H9 (cell line): Measurements from ENCODE around the gene AKAP17A. TPM values are rescaled to one million over a fixed set of nuclear protein-coding genes. Genes with fewer than 3 reads are reported as not detected.

Experiments used
- DNase-seq: peaks from one replicate; pipeline ENCODE4 v3.0.0-alpha.2; 2017
- H2AFZ ChIP-seq: one replicate; pipeline ENCODE4 v1.6.1; 2013; ENCODE audit warnings: mild to moderate bottlenecking, low read length, control low read depth, moderate library complexity
- H2AK5ac ChIP-seq: 2 replicates; pipeline ENCODE4 v1.6.1; 2013; ENCODE audit warnings: low read length, control low read depth, mixed read lengths; ENCODE audit not compliant: insufficient read length
- H2BK120ac ChIP-seq: one replicate; pipeline ENCODE4 v1.6.1; 2013; ENCODE audit warnings: low read depth, mild to moderate bottlenecking, low read length, control low read depth, inconsistent platforms; ENCODE audit not compliant: poor library complexity, severe bottlenecking
- H2BK12ac ChIP-seq: 2 replicates; pipeline ENCODE4 v1.6.1; 2013; ENCODE audit warnings: low read length, control low read depth, mixed read lengths, low read depth; ENCODE audit not compliant: insufficient read length
- H2BK15ac ChIP-seq: 2 replicates; pipeline ENCODE4 v1.6.1; 2013; ENCODE audit warnings: low read depth, low read length, control low read depth
- H2BK20ac ChIP-seq: one replicate; pipeline ENCODE4 v1.6.1; 2013; ENCODE audit warnings: low read depth, mild to moderate bottlenecking, low read length, control low read depth, inconsistent platforms; ENCODE audit not compliant: poor library complexity, severe bottlenecking
- H2BK5ac ChIP-seq: 2 replicates; pipeline ENCODE4 v1.6.1; 2013; ENCODE audit warnings: low read length, control low read depth, mixed read lengths; ENCODE audit not compliant: insufficient read length
- H3K14ac ChIP-seq: 2 replicates; pipeline ENCODE4 v1.6.1; 2013; ENCODE audit warnings: low read length, control low read depth; ENCODE audit not compliant: insufficient read depth
- H3K18ac ChIP-seq: 2 replicates; pipeline ENCODE4 v1.6.1; 2013; ENCODE audit warnings: low read depth, mild to moderate bottlenecking, mixed read lengths, low read length, control low read depth; ENCODE audit not compliant: insufficient read length
- H3K23ac ChIP-seq: 2 replicates; pipeline ENCODE4 v1.6.1; 2013; ENCODE audit warnings: low read length, control low read depth, mixed read lengths, low read depth; ENCODE audit not compliant: insufficient read length
- H3K23me2 ChIP-seq: 2 replicates; pipeline ENCODE4 v1.6.1; 2013; ENCODE audit warnings: low read depth, mild to moderate bottlenecking, mixed read lengths, low read length, control low read depth; ENCODE audit not compliant: insufficient read length, poor library complexity, severe bottlenecking
- H3K27ac ChIP-seq: 2 replicates; pipeline ENCODE4 v1.5.1; 2013; ENCODE audit warnings: low read length, control low read depth, mixed read lengths, low read depth; ENCODE audit not compliant: insufficient read length
- H3K27me3 ChIP-seq: 2 replicates; pipeline ENCODE4 v1.6.1; 2013; ENCODE audit warnings: low read length, control low read depth, inconsistent platforms; ENCODE audit not compliant: insufficient read depth
- H3K4ac ChIP-seq: 2 replicates; pipeline ENCODE4 v1.6.1; 2013; ENCODE audit warnings: low read depth, mild to moderate bottlenecking, control low read depth, inconsistent platforms, low read length, moderate library complexity
- H3K4me1 ChIP-seq: 2 replicates; pipeline ENCODE4 v1.6.1; 2013; ENCODE audit warnings: low read length, control low read depth, inconsistent platforms; ENCODE audit not compliant: insufficient read depth
- H3K4me2 ChIP-seq: 2 replicates; pipeline ENCODE4 v1.6.1; 2013; ENCODE audit warnings: low read length, control low read depth, mixed read lengths; ENCODE audit not compliant: insufficient read length, insufficient read depth
- H3K56ac ChIP-seq: 2 replicates; pipeline ENCODE4 v1.6.1; 2013; ENCODE audit warnings: low read depth, mild to moderate bottlenecking, mixed read lengths, low read length, control low read depth; ENCODE audit not compliant: insufficient read length
- H3K79me1 ChIP-seq: 2 replicates; pipeline ENCODE4 v1.6.1; 2013; ENCODE audit warnings: low read depth, mild to moderate bottlenecking, moderate library complexity, low read length, control low read depth, inconsistent platforms; ENCODE audit not compliant: insufficient read depth, poor library complexity, severe bottlenecking
- H3K79me2 ChIP-seq: 2 replicates; pipeline ENCODE4 v1.6.1; 2013; ENCODE audit warnings: low read length, control low read depth, inconsistent platforms; ENCODE audit not compliant: insufficient read depth
- H3K9ac ChIP-seq: 2 replicates; pipeline ENCODE4 v1.6.1; 2013; ENCODE audit warnings: low read length, control low read depth, mixed read lengths; ENCODE audit not compliant: insufficient read length; ENCODE audit errors: extremely low read depth
- H3K9me3 ChIP-seq: one replicate; pipeline ENCODE4 v1.6.1; 2013; ENCODE audit warnings: low read depth, low read length, inconsistent platforms; ENCODE audit not compliant: control insufficient read depth
- H3T11ph ChIP-seq: one replicate; pipeline ENCODE4 v1.6.1; 2013; ENCODE audit warnings: mild to moderate bottlenecking, low read length, control low read depth, inconsistent platforms
- H4K20me1 ChIP-seq: one replicate; pipeline ENCODE4 v1.6.1; 2013; ENCODE audit not compliant: control insufficient read depth, insufficient read length, insufficient read depth
- H4K5ac ChIP-seq: 2 replicates; pipeline ENCODE4 v1.6.1; 2013; ENCODE audit warnings: low read depth, mild to moderate bottlenecking, mixed read lengths, low read length, control low read depth; ENCODE audit not compliant: insufficient read length
- H4K8ac ChIP-seq: replicated peaks from 2 replicates; pipeline ENCODE4 v1.6.1; 2013; ENCODE audit warnings: low read length, control low read depth, mixed read lengths, low read depth; ENCODE audit not compliant: insufficient read length
- H4K91ac ChIP-seq: 2 replicates; pipeline ENCODE4 v1.6.1; 2013; ENCODE audit warnings: low read depth, mild to moderate bottlenecking, moderate library complexity, mixed read lengths, low read length, control low read depth; ENCODE audit not compliant: insufficient read length
- H3K27ac Mint-ChIP-seq, 3 experiments: 2 replicates in 2 of 3; 3 replicates in 1 of 3; pipeline ENCODE4 v1.8.0; 2020 to 2021; ENCODE audit warnings: mixed read lengths in 3 of 3, mild to moderate bottlenecking in 1 of 3, moderate library complexity in 1 of 3
- H3K27me3 Mint-ChIP-seq: 2 replicates; pipeline ENCODE4 v1.8.0; 2021; ENCODE audit warnings: low read depth, mild to moderate bottlenecking, moderate library complexity, mixed read lengths
- H3K36me3 Mint-ChIP-seq, 3 experiments: 2 replicates in 2 of 3; 3 replicates in 1 of 3; pipeline ENCODE4 v1.8.0; 2020 to 2021; ENCODE audit warnings: low read depth in 3 of 3, mixed read lengths in 3 of 3; ENCODE audit not compliant: insufficient read depth in 1 of 3
- H3K4me1 Mint-ChIP-seq, 2 experiments: 2 replicates each; pipeline ENCODE4 v1.8.0; 2020; ENCODE audit warnings: mixed read lengths in 2 of 2
- H3K4me3 Mint-ChIP-seq, 2 experiments: 2 replicates in 1 of 2; 3 replicates in 1 of 2; pipeline ENCODE4 v1.8.0; 2020 to 2021; ENCODE audit warnings: mild to moderate bottlenecking in 2 of 2, mixed read lengths in 2 of 2, moderate library complexity in 1 of 2
- H3K9me3 Mint-ChIP-seq, 2 experiments: 2 replicates in 1 of 2; 3 replicates in 1 of 2; pipeline ENCODE4 v1.8.0; 2020; ENCODE audit warnings: mild to moderate bottlenecking in 2 of 2, mixed read lengths in 2 of 2, moderate library complexity in 1 of 2
- WGBS: extraction: QIAGEN DNeasy Blood & Tissue Kit; methylation state at CpG from one replicate; pipeline ENCODE4 v1.1.7; 2013; ENCODE audit warnings: missing lambda C conversion rate, low lambda C conversion rate, mixed read lengths; ENCODE audit not compliant: insufficient read length; ENCODE audit errors: extremely low coverage; 5-methylcytosine and 5-hydroxymethylcytosine counted together
- total RNA-seq: library from RNA; stranded (reverse); gene quantifications from 2 replicates; pipeline ENCODE4 v1.2.1, GENCODE V29; 2021
- TF ChIP-seq, protein P1 (sequence below): fragments of 200-600 bp; sonication (generic); conservative IDR thresholded peaks from 3 replicates; pipeline ENCODE4 v1.8.0; 2021; ENCODE audit warnings: antibody characterized with exemption, mild to moderate bottlenecking

AKAP17A gene
- total RNA-seq, 1 experiment from 2014 or later: 39.7 TPM

DNA sequence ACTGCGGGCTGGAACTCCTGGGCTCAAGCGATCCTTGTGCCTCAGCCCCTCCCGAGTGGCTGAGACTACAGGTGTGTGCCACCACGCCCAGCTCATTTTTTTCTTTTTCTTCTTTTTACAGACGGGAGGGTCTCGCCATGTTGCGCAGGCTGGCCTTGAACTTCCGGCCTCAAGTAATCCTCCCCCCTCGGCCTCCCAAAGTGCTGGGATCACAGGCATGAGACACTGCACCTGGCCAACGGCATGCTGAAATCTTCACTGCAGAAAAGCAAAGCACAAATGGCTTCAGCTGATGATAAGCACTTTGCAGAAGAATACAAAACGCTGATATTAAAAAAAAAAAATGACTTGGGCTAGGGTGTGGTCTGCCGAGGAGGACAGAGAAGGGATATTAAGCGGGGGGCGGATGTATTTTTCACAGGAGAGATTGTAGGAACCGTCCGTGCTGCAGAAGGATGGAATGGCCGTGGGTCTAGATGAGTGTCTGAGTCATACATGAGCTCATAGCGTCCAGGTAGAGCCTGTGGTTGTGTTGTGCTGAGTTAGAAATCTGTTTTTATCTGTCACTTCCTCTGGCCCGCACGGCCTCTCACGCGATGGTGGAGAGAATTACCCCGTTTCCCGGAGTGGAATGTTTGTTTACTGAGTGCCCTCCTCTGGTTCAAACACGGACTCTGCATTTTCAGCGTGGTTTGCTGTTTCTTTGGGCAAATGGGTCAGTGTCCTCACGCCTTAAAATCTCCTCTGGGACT lies 8.5 kb upstream of the AKAP17A start:
- TF ChIP-seq, protein P1, sequence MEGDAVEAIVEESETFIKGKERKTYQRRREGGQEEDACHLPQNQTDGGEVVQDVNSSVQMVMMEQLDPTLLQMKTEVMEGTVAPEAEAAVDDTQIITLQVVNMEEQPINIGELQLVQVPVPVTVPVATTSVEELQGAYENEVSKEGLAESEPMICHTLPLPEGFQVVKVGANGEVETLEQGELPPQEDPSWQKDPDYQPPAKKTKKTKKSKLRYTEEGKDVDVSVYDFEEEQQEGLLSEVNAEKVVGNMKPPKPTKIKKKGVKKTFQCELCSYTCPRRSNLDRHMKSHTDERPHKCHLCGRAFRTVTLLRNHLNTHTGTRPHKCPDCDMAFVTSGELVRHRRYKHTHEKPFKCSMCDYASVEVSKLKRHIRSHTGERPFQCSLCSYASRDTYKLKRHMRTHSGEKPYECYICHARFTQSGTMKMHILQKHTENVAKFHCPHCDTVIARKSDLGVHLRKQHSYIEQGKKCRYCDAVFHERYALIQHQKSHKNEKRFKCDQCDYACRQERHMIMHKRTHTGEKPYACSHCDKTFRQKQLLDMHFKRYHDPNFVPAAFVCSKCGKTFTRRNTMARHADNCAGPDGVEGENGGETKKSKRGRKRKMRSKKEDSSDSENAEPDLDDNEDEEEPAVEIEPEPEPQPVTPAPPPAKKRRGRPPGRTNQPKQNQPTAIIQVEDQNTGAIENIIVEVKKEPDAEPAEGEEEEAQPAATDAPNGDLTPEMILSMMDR: no peak
- no peak overlapping the region for H2BK20ac ChIP-seq
- H3K27ac ChIP-seq: no peak overlapping the region
- H4K91ac ChIP-seq: no peak overlapping the region
- no peak overlapping the region for H3K56ac ChIP-seq
- H3K79me1 ChIP-seq: no peaks in the 10 kb centered on the region
- H2BK15ac ChIP-seq: no peak overlapping the region
- H3K4me2 ChIP-seq: no peak overlapping the region
- no peak overlapping the region for H3K18ac ChIP-seq
- H2AFZ ChIP-seq: no peak overlapping the region
- H3K27me3 ChIP-seq: no peaks in the 10 kb centered on the region
- H3K9ac ChIP-seq: no peak overlapping the region
- H3K14ac ChIP-seq: no peak overlapping the region
- no peak overlapping the region for H4K8ac ChIP-seq
- Mint-ChIP-seq H3K4me3 (no peak overlapping the region), H3K4me1 (peaks cover 7 to 11% of the 10 kb centered on the region in 2 experiments), H3K27me3 (peaks cover 3% of the 10 kb centered on the region; the same call in 1 of the 2 replicates), H3K9me3 (peaks cover 9 to 12% of the 10 kb centered on the region in 2 experiments), H3K27ac (peak overlapping the region in 1 of 3 experiments; percentile 87; a peak in 1 of 7 replicates), H3K36me3 (no peaks in the 10 kb centered on the region; a peak in 1 of 7 replicates)
- no peak for DNase-seq
- H3T11ph ChIP-seq: no peak overlapping the region
- H3K23me2 ChIP-seq: no peaks in the 10 kb centered on the region
- no peak overlapping the region for H2BK12ac ChIP-seq
- H3K4ac ChIP-seq: no peak overlapping the region
- no peak overlapping the region for H4K5ac ChIP-seq
- H2BK5ac ChIP-seq: no peak overlapping the region
- H3K79me2 ChIP-seq: no peaks in the 10 kb centered on the region
- no peak overlapping the region for H2AK5ac ChIP-seq
- H3K4me1 ChIP-seq: no peaks in the 10 kb centered on the region
- no peak overlapping the region for H2BK120ac ChIP-seq
- no CpG with 5 or more reads among the region's 27 CpGs for WGBS
- H3K9me3 ChIP-seq: no peaks in the 10 kb centered on the region
- H4K20me1 ChIP-seq: no peaks in the 10 kb centered on the region
- no peak overlapping the region for H3K23ac ChIP-seq
